ENCODE results near the gene RBM23.
"Not testable (repeated sequence)": the region's sequence is repeated elsewhere in the genome, so short reads cannot be mapped to it uniquely, and the experiment has no call there.

The RBM23 gene

DNA sequence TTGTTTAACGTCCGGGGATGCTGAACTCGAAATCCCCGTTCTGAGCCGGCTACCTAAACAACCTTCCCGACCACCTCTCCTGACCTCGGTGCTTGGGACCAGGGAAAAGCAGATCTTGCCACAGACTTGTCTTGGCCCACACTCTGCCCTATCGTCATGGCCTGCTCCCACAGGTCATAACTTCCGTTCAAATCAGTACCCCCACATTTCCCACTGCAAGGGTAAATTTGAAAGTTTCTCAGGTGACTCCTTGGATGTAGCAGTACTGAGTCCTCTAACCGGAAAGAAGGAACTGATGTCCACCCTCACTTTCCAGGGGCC lies 612 bp upstream of the RBM23 start:
- DNase-seq: no peak

DNA sequence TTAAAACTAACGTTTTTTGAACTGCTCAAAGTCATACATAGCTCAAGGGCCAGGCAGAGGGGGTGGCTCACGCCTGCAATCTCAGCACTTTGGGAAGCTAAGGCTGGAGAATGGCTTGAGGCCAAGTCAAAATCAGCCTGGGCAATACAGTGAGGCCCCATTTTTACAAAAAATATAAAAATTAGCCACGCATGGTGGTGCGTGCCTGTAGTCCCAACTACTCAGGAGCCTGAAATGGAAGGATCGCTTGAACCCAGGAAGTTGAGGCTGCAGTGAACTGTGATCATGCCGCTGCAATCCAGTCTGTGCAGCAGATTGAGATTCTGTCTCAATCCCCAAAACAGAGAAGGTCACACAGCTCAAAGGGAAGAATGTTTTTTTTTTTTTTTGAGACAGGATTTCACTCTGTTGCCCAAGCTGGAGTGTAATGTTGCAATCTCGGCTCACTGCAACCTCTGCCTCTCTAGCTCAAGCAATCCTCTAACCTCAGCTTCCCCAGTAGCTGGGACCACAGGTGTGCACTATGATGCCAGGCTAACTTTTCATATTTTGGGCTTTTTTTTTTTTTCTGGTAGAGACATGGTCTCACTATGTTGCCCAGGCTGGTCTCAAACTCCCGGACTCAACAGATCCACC lies 2.9 kb downstream of the RBM23 start:
- no peak for DNase-seq

DNA sequence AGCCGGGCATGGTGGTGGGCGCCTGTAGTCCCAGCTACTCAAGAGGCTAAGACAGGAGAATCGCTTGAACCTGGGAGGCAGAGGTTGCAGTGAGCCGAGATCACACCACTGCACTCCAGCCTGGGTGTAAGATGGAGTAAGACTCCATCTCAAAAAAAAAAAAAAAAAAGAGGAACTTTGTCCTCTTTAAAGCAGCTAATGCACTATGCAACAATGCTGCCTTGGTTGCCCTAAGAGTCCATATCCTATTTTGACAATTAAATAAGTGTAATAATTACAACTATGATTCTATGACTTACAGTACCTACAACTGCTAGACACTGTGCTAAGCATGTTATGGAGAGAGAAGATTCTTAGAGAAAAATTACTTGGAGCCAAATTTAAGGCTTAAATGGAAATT lies 4.1 kb downstream of the RBM23 start:
- DNase-seq: not testable (repeated sequence)

DNA sequence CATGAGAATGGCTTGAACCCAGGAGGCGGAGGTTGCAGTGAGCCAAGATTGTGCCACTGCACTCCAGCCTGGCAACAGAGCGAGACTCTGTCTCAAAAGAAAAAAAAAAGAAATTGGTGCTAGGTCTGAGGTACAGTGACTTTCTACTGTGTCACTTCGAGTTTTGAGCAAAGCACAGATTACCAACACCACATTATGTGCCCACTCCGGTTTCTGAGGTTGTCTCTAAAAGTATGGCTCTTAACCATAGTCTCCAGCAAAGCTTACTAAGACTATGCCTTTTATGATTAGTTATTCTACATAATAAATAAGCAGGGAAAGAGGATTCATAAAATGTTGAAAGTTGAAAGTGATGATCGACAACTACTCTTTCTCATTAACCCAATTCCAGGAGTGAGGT lies 8.0 kb downstream of the RBM23 start:
- no peak for DNase-seq

DNA sequence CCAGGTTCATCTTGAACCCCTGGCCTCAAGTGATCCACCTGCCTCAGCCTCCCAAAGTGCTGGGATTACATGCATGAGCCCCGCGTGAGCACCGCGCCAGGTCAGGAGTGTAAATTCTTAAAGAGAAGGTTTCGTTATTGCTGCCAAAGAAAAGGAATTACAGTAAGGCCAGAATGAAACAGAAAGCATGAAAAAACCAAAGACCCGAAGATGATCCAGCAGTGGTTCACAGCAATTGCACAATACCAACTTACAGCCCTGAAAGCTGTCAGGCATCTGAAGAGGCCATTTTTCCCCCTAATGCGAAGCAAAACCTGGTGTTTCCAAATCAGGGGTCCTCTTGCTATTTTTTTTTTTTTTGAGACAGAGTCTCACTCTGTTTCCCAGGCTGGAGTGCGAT lies 10.3 kb downstream of the RBM23 start:
- no peak for DNase-seq

DNA sequence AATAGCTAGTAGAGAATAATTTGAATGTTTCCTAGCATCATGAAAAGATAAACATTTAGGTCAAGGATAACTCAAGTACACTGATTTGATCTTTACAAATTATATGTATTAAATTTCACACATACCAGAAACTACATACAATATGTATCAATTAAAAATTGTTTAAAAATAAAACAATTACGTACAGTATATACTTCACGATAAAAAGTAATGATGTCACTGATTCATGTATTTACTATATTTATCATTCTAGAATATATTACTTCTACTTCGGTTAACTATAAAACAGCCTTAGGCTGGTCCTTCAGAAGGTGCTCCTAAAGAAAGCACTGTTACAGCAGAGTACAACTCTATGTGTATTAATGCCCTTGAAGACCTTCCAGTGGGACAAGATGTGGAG lies 11.5 kb downstream of the RBM23 start:
- no peak for DNase-seq

DNA sequence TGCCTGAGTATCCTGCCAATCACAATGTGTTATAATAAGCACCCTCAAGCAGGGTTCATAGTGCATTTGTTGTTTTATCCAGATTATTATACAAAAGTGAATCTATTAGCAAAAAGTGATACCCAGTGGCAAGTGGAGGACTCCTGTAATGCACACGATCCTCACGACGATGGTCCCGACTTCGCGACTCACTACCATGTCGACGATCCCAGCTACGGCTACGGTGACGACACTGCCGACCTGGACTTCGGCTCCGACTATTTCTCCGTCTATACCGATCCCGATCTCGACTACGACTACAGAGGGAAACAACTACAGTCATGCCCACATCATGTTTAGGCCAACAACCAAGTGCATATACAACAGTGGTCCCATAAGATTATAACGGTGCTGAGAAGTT lies 12.9 kb downstream of the RBM23 start:
- no peak for DNase-seq

DNA sequence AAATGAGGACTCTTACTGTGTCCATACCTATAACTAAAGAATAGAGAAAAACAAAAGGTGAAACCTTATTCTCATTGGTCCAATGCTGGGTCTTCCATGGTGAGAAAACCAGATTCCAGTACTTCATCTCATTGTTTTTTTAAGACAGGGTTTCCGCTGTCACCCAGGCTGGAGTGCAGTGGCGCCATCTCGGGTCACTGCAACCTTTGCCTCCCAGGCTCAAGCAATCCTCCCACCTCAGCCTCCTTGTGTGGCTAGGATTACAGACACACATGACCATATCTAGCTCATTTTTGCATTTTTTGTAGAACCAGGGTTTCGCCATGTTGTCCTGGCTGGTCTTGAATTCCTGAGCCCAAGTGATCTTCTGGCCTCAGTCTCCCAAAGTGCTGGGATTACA lies 13.3 kb downstream of the RBM23 start:
- no peak for DNase-seq

DNA sequence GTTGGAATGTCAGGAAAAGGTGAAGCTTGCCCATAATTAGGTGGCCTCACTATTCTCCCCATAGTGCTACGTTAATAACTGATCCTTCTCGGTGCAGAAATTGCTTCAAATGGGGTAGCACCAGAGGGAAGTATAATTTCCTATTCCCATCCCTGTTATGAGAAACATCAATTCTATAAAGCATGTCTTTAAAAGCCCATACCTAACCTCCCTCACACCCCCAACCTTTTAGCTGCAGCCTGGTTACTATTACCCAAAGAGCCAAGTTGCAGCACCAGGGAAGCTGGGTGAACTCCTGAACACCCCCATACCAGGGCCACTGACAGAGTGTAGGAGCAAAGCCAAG lies 15.2 kb downstream of the RBM23 start:
- DNase-seq: no peak

DNA sequence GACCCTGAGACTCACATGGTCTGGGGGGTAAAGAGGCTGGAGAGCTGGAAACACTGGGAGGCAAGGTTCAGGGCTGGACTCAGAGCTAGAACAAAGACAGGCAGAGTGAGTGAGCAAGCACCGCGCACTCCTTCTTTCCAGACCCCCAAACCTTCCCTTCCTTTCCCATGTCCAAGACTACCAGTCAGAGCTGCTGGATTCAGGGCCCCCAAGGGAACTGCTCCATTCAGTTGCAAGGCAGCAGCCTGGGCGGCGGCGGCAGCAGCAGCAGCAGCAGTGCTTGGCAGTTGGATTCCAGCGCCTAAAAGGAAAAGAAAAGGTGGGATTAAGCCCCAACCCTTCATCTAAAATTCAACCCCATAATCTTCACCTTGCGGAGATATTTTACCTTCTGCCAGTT lies 17.1 kb downstream of the RBM23 start:
- DNase-seq: no peak

DNA sequence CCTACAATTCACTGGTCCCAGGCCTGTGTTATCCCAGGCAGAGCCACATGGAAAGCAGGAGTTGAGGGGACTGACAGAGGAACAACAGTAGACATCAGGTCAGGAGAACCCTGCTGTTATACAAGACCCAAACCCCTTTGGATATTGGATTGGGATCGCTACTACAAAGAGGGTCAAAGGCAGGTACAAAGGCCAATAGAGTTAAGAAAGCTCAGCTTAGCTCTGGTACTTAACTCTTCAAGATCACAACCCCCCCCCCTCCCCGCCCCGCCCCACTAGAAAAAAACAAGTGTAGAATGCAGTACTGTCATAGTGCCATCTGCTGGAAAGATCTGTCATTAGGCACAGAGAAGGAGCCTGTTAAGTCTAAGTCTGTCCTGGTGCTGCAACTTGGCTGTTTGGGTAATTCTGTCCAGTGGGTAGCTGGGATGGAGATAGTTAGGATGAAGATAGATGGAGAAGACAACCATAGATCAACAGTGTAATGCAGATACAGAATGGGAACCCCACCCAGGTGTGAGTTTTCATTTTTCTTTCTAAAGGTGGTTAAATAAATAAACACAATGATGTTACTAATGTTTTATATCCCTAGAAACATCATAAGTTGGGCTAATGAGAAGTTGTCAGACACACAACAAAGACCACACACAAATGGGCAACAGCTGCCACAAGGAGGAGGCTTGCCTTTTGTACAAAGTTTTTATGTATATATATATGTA lies 18.7 kb downstream of the RBM23 start:
- peak in 21 of 56 donors; percentile 7 to 62 (median 34) for DNase-seq

DNA sequence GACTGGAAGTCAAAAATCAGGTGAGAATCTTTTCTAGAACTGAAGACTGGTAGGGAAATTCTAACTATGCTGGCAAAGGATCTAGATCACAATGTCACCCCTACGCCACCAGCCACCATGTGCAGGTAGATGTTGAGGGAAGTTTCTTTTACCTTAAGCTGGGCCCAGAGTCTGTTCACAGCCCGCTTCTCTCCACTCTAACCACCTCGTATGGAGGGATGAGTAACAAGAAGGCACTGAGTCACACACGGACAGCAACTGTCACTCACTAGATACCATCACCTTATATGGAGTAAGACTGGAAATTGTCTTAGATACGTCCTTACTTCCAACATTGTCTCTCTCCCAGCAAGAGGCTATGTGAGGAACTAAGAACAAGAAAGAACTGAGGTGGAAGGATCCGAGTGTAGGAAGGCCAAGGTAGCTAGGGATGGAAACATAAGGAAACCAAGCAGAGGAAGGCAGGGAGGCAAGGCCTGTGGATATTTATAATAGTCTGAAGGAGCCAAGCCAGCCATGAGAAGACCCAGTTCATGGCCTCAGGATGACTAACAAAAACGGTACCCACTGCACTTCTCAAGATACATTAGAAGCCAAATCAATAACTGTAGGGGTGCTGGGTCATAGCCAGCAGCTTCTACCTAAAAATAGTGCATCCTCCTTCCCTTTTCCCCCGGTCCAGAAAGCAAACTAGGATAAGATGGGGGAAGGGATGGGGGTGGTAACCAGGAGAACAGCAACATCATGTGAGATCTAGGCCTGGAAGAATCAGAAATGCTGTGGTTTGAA lies 20.5 kb downstream of the RBM23 start:
- peak in 2 of 56 donors; percentile 4 to 24 for DNase-seq

DNA sequence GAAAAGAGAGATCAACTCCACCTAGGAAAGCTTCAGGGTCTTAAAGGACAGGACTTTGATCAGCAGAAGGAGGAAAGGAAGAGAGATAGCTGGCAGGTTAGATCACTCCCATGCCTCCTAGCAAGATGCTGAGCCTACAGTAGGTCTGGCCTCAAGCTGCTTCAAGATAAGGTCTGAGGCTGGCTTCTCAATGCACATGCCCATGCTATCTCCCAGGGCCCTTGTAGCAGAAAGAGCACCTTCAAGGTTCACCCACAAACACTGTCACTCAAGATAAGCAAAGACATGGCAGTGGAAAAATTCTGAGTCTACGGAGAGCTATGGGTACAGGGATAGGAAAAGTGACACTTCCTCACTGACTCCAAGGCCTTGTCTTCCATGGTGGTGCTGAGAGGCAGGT lies 21.6 kb downstream of the RBM23 start:
- no peak for DNase-seq

DNA sequence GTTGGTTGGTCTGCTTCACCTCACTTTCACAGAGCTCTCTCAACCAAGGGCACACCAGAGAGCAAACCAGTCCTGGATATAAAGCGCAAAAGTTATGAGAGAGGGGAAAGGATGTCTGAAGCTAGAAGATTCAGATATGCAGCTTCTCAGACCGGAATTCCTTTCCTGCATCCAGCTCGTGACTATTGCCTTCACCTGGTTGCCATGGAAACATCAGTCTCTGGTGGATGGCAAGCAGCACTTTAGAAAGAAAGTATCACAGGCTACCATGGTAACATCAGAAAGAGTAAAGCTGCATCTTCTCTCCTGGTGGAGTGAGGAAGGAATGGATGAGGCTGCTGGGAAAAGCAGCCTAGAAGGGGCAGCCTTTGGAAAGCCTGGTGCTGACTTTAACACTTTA lies 22.2 kb downstream of the RBM23 start:
- DNase-seq: peak in 15 of 56 donors; percentile 8 to 56 (median 31)

DNA sequence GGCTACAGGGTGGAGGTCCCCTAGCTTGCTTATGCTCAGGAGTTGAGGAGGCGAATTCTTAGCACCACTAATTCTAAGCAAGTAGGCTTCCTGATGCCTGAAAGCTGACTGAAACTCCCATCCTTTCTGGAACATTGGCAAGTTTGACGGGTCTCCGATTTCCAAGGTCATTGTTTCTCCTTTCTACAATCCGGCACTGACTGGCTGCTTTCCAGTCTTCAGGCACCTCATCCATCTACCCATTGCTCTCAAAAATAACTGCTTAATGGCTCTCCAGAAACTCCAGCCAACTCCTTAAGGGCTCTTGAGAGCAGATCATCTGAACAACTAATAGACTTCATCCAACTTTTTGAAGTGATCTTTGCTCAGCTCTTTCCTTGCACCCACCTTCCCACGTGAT lies 22.6 kb downstream of the RBM23 start:
- peak in 1 of 56 donors; percentile 52 for DNase-seq

DNA sequence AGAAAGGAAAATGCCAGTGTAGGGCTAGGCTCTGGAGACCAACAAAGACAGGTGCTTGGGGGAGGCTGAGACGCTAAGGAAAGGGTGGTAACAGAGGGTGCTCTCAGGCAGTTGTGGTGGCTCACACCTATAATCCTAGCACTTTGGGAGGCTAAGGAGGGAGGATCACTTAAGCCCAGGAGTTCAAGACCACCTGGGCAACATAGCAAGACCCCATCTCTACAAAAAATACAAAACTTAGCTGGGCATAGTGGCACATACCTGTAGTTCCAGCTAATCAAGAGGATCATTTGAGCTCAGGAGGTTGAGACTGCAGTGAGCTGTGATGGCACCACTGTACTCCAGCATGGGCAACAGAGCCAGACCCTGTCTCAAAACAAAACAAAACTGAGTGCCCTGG lies 23.5 kb downstream of the RBM23 start:
- DNase-seq: no peak

DNA sequence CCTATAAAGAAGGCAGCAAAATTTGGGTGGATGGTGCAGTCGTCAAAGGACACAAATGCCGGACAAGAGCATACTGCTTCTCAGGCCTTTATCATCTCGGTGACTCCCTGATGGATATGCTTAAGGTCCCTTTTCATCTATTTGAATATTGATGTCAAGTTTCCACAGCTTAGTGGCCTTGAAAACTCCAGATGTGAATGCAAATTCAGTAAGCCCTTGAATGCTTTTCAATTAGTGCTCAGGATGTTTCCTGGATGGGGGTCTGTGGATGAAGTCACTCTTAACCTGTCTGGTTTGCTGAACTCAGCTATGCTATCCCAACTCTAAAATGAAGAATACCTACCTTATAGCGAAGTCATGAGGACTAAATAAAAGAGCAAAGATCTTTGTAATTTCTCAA lies 25.2 kb downstream of the RBM23 start:
- no peak for DNase-seq

DNA sequence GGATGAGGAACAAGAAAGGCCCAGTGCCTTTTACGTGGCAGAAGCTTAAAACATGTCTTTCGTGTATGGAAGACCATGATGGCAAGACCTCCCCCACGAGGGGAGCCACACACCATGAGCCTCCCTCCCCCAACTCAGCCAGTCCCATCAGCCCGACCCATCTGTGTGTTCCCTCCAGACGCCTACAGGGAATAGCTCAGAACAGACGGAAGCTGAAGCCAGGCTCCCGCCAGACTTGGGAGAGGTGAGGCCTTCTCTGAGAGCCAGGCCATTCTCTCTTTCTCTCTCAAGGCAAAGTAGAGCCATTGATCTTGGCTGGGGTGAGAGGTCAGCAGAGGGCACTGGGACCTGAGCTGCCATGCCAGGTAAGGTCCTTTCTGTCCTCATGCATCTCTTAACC lies 26.5 kb downstream of the RBM23 start:
- no peak for DNase-seq

DNA sequence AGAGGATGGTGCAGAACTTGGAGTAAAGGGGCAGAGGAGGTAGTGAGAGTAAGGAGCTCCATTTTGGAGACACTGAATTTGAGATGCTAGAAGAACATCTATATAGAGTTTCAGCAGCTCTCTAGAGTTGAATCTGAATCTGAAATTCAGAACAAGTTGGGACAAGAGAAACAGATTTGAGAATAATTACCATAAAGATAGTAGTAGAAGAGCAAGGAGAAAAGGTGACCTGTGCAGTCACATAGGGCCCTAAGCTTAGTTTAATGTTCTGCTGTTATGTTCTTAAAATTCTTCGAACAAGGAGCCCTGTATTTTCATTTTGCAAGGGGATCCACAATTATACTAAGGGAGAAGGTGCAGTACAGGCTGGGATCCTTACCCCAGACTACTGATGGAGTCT lies 28.5 kb downstream of the RBM23 start:
- DNase-seq: no peak

DNA sequence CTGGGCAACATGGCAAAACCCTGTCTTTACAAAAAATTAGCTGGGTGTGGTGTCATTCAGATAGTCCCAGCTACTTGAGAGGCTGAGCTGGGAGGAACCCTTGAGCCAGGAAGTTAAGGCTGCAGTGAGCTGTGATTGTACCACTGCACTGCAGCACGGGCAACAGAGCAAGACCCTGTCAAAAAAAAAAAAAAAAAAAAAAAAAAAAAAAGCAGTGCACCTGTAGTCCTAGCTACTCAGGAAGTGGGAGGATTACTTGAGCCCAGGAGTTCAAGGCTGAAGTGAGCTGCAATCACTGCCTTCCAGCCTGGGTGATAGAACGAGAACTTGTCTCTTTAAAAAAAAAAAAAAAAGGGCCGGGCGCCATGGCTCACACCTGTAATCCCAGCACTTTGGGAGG lies 30.3 kb downstream of the RBM23 start:
- no peak for DNase-seq

DNA sequence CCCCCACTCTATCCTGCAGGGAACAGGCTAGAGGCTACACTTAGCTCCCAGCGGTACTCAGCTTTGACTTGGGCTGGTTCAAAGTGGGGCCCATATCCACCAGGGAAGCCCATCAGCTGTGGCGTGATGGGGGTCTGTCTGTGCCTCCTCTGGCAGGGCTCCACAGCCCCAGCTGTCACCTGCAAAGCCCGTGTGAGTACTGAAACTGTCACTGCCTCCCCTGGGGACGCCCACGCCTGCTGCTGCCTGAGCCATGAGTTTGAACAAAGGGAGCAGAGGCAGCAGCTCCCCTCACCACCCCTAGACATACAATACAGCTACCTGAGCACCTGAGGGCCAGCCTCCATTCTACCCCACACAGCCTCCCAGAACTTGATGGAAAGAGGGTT lies 31.0 kb downstream of the RBM23 start:
- DNase-seq: peak in 37 of 56 donors; percentile 7 to 80 (median 38)

DNA sequence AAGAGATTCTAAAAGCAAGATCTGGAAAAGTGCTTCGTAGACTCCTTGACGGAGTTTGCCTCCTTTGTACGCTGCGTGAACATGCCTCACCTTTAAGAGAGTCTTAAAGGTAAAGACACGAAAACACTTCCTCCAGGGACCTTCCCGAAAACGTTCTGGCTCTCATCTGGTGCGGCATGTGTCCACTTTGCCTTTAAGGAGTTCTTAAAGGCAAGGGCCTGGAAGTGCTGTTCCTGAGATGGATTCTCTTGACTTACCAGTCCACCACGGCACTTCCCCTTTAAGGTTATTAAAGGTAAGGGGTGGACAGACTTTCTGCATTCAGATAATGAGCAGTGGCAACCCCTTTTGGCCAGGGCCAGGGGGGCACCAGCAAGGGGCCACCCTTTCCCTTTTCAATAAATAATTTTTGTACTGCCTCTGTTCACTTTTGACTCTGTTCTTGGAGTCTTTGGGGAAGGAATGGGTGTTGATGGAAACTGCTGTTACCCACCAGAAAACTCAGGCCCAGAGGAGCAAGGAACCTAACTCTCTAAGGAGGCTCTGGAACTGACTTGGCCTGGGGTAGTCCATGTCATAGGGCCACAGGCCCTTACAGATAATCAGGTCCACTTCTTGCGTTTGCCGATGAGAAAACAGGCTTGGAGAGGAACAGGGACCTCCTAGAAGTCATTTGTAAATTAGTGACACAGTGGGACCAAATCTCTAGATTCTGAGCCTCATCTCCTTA lies 31.5 kb downstream of the RBM23 start:
- peak in 4 of 56 donors; percentile 12 to 28 (median 23) for DNase-seq
